HG03025 (cell line): ENCODE data around the gene MYLK4.
"Not testable (repeated sequence)": the region's sequence is repeated elsewhere in the genome, so short reads cannot be mapped to it uniquely, and the experiment has no call there.

Experiments
- ATAC-seq: cut with Tn5 transposase; IDR thresholded peaks from one replicate; pipeline ENCODE4 v1.9.1; 2021; ENCODE audit warnings: mild to moderate bottlenecking, moderate library complexity; ENCODE audit not compliant: unreplicated experiment, low FRiP score

The MYLK4 gene

DNA sequence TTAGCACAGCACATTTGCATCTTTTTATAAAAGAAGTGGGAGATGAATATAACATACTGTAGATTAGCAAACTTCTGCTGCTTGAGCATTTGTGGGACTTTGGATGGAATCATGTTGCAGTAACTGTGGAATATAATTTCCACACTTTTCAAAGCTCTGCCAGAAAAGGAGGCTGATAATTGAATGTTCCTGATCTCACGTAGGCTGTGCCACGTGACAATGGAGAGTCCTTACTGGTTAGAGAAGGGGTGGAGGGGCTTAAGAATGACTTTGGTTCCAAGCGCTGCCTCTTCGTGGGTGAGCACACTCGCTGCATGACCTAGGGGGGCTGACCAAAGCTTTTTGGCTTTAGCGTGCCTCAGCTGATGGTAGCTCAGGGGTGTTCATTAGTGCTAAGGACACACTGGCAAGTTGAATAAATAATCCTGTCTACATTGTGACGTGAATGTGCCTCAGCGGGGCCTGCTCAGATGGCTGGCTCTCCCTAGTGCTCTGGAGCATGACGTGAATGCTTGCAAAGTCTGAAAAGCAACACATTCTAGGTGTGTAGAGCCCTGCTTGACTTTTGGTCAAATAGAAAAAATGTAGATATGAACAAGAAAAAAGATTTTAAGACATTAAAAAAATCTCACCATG is 29.5 kb upstream of the MYLK4 start:
- ATAC-seq: no peak

DNA sequence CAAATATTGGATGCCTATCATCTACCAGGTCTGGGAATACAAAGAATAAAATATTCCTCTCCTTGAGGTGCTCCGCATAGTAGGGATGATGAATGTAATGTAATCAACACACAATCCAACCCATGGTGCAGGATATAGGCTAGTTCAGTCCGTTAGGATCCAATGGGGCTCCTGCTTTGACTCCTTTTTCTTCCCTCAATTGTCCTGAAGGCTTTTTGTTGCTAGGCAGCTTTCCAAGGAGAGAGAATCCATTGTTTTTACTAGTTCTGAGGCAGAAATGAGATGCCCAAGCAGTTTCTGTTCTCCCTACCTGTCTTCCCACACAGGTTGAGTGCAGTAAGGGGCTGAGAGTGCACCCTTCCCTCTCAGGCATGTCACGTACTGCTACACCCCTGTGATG is 26.5 kb upstream of the MYLK4 start:
- no peak for ATAC-seq

DNA sequence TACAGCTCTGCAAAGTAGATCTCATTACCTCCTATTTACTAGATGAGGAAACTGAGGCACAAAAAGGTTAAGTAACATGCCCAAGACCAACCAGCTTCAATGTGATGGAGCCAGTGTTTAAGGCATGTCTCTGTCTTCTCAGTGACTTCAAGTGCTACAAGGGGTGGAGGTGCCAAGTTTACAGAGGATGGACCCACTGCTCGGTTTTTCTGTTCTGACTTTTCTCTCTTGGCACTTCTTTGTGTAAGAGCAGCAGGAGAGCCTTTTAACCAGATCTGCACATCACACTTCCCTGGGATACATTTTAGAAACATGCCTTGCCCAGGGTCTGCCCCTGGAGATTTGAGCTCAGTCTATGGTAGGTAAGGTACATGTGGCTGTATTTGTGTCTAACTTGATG is 24.3 kb upstream of the MYLK4 start:
- no peak for ATAC-seq

DNA sequence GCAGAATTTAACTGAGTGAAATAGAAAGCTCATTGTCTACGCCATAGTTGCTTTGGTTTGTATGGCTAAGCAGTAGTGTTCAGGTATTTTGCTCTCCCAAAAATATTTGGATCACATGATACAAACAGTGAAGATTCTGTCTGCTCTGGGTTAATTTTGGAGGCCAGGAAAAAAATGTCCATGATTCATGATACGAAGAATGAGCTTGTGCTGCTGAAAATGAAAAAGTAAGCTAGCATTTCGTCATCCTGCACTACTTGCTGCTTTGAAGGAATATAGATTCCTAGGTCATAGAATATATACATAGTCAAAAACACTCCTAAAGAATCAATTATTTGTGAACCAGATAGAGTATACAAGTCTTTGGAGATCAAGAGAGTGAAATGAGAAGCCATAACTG is 22.7 kb upstream of the MYLK4 start:
- ATAC-seq: no peak

DNA sequence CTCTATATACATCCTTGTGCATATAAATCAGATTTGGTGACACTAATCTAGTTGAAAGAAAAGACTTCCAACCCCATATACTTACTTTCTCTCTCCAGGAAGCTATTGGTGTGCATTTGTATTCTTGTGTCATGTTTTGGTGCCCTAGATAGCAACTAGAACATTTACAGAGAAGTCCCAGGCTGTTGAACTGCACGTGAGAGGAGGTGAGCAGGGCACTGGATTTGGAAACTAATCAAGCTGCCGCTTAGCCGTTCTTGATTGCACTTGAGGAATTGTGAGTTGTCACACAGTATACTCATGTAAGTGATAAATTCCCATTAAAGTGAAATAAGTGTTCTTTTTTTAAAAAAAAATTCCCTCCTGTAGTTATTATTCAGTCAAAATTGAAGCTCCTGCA is 22.1 kb upstream of the MYLK4 start:
- no peak for ATAC-seq

DNA sequence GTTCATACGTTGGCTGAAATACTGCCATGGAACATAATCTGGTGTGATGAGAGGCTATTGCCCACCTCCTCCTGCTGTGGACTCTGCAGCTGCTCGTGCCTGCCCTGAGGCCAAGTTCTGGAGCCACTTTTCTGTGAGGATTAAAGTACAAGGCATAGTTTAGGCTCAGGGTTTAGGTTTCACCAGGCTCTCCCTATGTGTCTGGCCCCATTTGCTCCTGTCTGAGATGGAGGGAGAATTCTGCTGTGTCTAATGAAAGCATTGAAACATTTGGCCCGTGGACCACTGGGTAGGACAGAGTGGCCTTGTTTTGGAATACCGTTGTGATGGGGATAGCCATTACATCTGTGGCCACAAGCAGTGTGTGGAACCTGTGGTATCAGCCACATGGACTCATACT is 20.4 kb upstream of the MYLK4 start:
- no peak for ATAC-seq

DNA sequence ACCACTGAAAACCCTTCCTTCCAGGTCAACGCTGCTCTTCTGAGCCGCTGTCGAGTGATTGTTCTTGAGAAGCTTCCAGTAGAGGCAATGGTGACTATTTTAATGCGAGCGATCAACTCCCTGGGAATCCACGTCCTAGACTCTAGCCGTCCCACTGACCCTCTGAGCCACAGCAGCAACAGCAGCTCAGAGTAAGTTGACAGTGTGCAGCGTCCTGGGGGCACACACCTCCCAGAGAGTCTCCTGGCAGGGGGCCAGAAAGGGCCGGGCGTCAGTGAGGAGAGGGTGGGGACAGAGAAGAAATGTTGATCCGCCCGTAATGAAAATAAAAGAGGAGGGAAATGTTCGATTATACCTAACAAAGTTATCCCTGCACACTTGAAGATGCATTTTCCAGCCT is 19.4 kb upstream of the MYLK4 start:
- no peak for ATAC-seq

DNA sequence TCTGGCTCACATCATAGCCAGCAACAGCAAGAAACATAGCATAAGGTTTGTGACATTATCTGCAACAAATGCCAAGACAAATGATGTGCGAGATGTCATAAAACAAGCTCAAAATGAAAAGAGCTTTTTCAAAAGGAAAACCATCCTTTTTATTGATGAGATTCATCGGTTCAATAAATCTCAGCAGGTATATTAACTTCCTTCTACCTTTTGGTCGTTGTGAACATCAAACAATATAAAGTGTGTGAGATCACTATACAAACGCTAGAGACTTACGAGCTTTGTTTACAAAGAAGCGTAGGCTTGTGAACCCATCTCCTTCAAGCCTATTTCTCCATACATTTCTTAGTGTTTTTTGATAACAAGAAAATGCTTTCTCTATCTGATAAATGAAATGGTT is 18.0 kb upstream of the MYLK4 start:
- ATAC-seq: no peak

DNA sequence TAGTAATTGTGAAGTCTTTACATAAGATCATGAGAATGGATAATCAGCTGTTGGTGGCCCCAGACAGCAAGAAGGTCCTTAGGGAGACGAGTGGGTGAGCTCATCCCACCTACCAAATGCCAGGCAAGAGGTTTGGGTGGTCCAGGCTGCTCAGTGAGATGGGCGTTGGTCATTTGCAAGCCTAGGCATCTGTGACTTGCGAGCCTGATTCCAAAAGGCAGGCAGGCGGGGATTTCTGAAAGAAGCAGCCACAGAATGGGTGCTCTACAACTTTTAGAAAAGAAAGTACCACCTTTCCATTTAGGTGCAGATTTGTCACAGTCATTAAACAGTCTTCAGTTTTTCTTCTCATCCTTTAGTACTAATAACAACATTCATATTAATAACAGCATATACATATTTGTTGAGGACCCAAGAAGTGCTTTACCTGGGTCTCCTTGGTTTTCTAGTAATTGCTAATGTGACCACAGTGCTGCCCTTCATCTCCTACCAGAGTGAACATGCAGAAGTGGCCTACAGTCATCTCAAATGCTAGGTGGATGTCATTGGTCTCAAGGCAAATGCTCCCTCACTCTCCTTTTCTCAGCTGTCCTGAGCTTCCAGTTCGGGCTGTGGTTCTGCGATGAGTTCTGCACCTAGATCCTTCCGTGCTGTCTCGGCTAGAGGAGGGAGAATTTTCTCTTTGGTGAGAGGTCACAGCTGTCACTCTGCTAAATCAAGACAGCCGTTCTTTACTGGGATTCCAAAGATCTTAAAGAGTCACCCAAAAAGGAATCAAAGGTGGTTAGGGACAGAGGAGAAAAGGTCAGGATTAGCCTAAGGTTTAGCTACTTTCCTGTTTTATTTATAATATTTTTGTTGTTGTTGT is 17.2 kb upstream of the MYLK4 start:
- no peak for ATAC-seq

DNA sequence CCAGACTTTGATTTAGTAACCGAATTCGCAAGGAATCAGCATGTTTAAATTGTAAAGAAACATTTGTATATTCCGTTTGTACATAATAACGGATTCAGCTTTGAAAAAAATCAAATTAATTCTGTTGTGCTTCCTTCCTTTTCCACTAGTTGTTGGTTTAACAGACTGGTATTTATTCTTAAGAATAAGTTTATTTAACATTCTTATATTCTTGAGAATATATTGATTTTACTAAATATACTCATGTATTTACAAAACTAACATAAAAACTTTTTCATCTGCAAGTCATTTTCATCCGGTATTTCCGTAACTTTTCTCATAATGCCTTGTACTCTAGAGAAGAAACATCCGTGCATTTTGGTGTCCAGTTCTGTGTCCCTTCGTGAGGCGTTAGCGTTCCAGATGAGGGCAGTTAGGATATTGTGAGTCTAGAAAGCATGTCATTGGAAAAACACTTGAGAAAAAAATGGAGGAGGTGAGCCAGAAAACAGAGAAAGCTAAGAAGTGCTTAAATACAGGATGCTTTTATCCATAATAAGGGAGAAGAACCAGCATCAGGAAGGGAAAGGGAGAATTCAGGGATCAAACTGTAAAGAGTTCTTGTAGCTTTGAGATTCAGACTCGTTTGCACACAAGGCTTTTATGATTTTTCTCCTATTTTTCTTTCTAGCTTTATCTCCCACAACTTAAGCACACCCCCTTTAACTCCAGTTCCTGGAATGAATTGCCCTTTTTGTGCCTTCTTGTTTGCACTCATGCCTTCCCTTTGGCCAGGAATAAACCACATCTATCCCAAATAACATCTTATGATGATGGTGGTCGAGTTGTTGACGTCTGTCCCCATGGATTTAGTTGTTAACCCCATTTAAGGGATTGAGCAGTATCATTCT is 16.3 kb upstream of the MYLK4 start:
- no peak for ATAC-seq

DNA sequence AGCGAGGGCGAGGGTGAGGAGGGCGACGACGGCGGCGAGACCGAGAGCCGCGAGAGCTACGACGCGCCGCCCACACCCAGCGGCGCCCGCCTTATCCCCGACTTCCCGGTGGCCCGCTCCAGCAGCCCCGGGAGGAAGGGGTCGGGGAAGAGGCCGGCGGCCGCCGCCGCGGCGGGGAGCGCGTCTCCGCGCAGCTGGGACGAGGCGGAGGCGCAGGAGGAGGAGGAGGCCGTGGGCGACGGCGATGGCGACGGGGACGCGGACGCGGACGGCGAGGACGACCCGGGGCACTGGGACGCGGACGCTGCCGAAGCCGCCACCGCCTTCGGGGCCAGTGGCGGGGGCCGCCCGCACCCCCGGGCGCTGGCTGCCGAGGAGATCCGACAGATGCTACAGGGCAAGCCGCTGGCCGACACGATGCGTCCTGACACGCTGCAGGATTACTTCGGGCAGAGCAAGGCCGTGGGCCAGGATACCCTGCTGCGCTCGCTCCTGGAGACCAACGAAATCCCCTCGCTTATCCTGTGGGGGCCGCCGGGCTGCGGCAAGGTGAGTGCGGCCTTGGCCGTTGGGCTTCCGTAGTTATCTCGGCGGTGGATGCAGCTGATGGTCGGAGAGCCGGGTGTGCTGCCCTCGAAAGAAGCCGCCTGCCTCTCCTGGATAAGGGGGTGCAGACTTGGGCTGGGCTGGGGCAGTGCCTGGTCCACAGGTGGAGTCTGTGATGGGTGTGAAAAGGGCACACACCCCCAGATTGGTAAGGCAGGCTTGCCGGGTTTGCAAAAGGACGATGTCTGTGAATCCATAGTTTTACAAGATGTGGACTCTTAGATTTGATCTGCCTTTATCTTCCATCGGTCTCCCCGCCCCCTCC is 15.4 kb upstream of the MYLK4 start:
- ATAC-seq: peak; percentile 31

DNA sequence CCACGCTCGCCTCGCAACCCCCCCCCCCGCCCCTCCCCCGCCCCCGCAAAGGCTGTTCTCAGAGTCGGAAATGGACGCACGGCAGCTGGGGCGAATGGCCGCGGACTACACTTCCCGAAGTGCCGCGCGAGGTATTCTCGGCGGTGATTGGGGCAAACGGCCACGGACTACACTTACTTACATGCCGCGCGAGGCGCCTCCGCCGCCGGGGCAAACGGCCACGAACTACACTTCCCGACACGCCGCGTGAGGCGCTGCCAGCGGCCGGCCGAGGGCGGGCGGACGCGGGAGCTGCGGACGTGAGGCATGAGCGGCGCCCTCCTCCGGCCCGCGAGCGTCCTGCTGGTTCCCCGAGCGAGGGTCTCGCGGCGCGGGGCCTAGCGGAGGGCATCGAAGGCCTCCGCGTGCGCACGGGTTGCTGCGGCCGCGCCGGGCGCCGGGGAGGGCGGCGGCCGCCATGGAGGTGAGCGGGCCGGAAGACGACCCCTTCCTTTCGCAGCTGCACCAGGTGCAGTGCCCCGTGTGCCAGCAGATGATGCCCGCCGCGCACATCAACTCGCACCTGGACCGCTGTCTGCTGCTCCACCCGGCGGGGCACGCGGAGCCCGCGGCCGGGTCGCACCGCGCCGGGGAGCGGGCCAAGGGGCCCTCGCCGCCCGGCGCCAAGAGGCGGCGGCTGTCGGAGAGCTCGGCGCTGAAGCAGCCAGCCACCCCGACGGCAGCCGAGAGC is 14.6 kb upstream of the MYLK4 start, which contains the start of gene WRNIP1:
WRNIP1 (plus strand) TSS at position 228 of the 730 bp plus-strand sequence; CDS start at position 458, 230 bp downstream.
- peak; percentile 85 for ATAC-seq

DNA sequence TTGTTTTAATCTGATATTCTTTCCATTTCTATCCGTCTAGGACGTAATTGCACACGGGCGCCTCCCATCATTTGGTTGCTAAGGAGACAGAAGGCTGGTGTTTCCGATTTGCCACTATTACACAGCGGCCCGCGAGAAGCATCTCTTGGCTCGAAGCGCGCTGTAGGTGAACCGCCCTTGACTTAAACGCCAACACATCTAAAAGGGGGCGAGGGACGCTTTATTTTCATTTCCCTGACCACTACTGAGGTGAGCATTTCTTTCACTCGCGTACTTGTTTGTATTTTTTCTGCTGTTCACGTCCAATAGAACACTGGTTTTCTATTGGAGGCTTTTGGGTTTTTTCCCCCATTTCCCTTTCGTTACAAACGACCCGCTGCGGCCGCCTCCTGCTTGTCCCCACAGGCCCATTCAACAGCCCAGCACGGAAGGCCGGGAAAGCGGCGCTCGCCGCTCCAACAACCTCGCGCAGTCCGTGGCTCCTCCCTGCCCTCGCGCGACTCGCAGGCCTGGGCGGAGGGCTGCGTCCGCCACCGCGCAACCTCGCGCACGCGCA is 14.0 kb upstream of the MYLK4 start:
- peak; percentile 58 for ATAC-seq

DNA sequence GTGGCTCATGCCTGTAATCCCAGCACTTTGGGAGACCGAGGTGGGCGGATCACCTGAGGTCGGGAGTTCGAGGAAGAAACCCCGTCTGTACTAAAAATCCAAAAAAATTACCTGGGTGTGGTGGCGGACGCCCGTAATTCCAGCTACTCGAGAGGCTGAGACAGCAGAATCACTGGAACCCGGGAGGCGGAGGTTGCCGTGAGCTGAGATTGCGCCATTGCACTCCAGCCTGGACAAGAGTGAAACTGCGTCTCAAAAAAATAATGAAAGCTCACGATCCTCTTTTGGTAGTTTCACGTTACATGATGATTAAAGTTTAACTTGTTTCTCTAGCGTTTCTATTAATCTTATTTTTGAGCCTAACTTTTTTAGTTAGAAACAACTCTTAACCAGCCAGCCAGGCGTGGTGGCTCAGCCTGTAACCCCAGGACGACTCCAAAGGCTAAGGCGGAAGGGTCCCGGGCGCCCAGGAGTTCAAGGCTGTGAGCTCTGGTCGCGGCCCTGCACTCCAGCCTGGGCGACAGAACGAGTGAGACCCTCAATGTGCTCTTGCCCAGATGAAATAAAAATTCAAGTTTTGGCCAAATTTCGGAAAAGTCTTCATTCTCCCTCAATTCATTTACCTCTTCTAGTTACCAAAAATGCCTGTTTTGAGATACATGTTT is 13.3 kb upstream of the MYLK4 start:
- no peak for ATAC-seq

DNA sequence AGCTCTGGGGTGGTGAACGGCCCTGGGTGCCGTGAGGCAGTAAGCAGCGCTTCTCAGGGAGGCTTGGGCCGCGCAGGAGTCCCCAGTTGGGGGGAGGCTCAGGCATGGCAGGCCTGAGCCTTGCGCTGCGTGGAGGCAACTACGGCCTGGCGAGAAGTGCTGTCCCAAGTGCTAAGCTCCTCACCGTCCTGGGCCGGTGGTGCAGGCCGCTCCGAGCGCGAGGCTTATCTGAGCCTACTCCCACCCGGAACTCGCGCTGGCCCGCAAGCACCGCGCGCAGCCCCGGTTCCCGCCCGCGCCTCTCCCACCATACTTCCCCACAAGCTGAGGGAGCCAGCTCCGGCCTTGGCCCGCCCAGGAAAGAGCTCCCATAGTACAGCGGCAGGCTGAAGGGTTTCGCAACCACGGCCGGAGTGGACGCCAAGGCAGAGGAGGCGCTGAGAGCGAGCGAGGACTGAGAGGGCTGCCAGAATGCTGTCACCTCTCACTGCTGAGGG is 12.7 kb upstream of the MYLK4 start:
- ATAC-seq: no peak

DNA sequence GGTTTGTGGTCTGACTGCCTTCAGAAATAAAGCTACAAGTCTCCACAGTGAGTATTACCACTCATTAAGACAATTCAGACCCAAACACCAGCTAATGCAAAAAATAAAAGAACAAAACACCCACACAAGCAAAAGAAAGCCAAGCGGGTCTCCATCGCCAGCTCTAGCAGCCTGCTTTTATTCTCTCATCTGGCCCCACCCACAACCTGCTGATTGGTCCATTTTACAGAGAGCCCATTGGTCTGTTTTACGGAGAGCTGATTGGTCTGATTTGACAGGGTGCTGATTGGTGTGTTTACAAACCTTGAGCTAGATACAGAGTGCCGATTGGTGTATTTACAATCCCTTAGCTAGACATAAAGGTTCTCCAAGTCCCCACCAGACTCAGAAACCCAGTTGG is 12.1 kb upstream of the MYLK4 start:
- ATAC-seq: not testable (repeated sequence)

DNA sequence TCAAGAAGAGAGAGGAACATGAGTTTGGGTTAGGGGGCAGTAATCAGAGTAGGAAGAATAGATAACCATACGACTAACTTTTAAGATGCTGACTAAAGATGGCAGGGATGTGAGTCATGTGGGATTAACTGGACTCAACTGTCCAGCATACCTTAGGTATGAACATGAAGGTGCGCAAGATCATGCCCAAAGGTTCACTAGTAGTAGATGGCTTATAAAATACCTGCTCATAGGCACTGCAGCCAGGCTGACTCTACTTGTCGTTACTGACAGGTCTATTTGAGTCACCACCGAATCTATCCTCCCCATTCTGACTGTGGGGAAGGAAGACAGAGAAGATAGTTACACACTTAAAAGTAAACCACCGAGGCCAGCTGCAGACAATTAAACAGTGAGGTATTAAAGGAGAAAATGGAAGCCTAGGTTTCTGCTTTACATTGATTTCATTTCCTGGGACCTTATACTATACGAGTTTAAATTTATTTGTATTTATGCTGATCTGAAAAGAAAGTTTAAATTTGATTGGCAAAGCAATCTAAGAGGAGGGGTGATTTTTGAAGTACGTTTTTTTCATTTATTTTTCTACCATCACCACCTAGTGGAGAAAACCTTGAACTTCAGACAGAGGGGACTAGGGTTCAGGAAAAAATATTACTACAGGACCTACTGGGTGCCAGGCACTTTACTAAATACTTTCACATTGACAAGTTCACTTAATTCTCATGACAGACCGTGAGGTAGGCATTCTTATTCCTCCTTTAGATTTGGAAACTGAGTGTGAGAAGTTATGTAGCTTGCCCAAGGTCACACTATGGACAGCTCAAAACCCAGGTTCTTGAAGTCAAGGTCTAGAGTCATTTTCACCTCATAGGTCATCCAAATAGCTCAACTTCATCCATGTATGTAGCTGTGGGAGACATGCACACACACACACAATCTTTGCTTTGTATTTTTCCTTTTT is 10.4 kb upstream of the MYLK4 start:
- ATAC-seq: no peak
